ENCODE measurements around the gene MPHOSPH8.
"Not testable (repeated sequence)": the region's sequence is repeated elsewhere in the genome, so short reads cannot be mapped to it uniquely, and the experiment has no call there.

The MPHOSPH8 gene

DNA sequence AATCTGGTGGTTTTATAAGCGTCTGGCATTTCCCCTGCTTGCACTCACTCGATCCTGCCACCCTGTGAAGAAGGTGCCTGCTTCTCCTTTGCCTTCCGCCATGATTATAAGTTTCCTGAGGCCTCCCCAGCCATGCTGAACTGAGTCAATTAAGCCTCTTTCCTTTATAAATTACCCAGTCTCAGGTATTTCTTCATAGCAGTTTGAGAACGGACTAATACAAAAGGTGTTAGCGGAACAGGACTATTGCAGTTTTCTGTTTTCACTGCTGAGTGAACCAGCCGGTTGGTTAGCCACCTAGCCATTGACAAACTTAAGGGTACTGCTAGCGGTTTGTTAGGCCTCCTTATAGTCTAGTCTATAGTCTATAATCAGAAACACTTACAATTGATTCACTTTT lies 2.5 kb downstream of the MPHOSPH8 start:
- Histone ChIP-seq H3K4me1 (ENCODE audit: insufficient read depth, low read length) (peaks cover 19% of the 10 kb centered on the region), H3K4me3 (ENCODE audit: low read depth in 1 of 2, low read length in 2 of 2) (peak overlapping the region in 1 of 2 donors; percentile 93)
- not testable (repeated sequence) for H3K9ac ChIP-seq (ENCODE audit: low read length); H3K27ac ChIP-seq (ENCODE audit: low read depth, low read length); H3K36me3 ChIP-seq (ENCODE audit: insufficient read depth, low read length); H3K9me3 ChIP-seq (ENCODE audit: low read length); H3K27me3 ChIP-seq (ENCODE audit: control insufficient read depth in 1 of 2, insufficient read depth in 2 of 2, low read length in 2 of 2)

DNA sequence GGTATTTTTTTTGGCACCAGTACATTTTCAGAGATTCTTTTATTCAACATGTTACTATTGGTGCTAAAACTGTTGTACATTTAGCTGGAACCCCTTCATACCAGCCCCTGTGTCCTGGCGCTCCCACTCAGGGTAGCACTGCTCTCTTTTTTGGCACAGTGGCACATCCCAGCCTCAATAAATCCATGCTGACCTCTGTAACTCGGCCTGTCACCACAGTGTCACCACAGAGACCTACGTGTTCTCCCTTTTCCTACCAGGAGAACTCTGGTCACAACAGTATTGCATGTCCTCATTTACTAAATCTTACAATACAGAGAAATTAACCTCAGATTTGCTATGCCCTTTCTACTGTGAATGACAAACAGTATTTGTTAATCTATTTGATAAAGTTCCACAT lies 10.2 kb downstream of the MPHOSPH8 start:
- no peak overlapping the region for H3K9ac ChIP-seq (ENCODE audit: low read length)
- H3K4me3 ChIP-seq (ENCODE audit: low read depth in 1 of 2, low read length in 2 of 2), result no peak overlapping the region
- no peaks in the 10 kb centered on the region for H3K4me1 ChIP-seq (ENCODE audit: insufficient read depth, low read length)
- no peaks in the 10 kb centered on the region for H3K9me3 ChIP-seq (ENCODE audit: low read length)
- H3K36me3 ChIP-seq (ENCODE audit: insufficient read depth, low read length), result peaks cover 32% of the 10 kb centered on the region
- no peak overlapping the region for H3K27ac ChIP-seq (ENCODE audit: low read depth, low read length)
- H3K27me3 ChIP-seq (ENCODE audit: control insufficient read depth in 1 of 2, insufficient read depth in 2 of 2, low read length in 2 of 2), result no peaks in the 10 kb centered on the region

DNA sequence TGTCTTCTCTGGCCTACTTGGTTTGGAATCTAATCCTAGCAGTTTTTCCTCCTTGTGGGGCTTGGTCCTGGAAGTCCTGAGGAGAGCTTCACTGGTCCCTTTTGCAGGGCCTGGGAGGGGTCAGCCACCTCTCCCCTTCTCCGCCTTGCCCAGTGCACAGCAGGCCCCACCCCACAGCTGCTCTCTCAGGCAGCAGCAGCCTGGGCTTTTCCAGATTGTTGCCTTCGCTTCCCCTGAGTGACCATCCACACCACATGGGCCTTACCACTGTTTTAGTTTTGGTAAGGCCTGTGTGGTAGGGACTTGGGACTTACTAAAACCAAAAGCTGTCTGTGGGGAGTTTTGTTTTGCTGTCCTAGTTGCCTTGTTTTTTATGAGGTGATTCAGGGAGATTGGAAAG lies 11.5 kb downstream of the MPHOSPH8 start:
- no peak overlapping the region for H3K4me3 ChIP-seq (ENCODE audit: low read depth in 1 of 2, low read length in 2 of 2)
- H3K9me3 ChIP-seq (ENCODE audit: low read length), result no peaks in the 10 kb centered on the region
- peaks cover 45% of the 10 kb centered on the region for H3K36me3 ChIP-seq (ENCODE audit: insufficient read depth, low read length)
- H3K9ac ChIP-seq (ENCODE audit: low read length), result no peak overlapping the region
- no peak overlapping the region for H3K27ac ChIP-seq (ENCODE audit: low read depth, low read length)
- H3K4me1 ChIP-seq (ENCODE audit: insufficient read depth, low read length), result no peaks in the 10 kb centered on the region
- no peaks in the 10 kb centered on the region for H3K27me3 ChIP-seq (ENCODE audit: control insufficient read depth in 1 of 2, insufficient read depth in 2 of 2, low read length in 2 of 2)

DNA sequence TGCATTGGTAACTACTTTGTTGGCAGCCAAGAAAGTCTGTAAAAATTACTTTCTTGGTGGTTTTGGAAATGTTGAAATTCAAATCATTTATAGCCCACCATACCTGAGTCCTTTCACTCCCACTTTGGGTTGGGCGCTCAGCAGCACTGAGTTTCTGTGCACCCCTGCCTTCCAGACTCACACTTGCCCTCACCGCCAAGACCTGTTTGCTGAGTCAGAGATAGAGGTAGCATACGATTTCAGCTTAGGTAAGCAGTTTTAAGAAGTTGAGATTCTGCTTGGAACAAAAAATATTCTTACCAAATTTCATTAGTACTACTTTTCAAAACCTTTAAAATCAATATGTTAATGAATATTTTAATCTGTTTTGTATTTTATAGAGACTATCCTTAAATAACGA lies 12.6 kb downstream of the MPHOSPH8 start:
- no peaks in the 10 kb centered on the region for H3K27me3 ChIP-seq (ENCODE audit: control insufficient read depth in 1 of 2, insufficient read depth in 2 of 2, low read length in 2 of 2)
- H3K9me3 ChIP-seq (ENCODE audit: low read length), result no peaks in the 10 kb centered on the region
- H3K27ac ChIP-seq (ENCODE audit: low read depth, low read length), result no peak overlapping the region
- no peak overlapping the region for H3K4me3 ChIP-seq (ENCODE audit: low read depth in 1 of 2, low read length in 2 of 2)
- no peaks in the 10 kb centered on the region for H3K4me1 ChIP-seq (ENCODE audit: insufficient read depth, low read length)
- H3K9ac ChIP-seq (ENCODE audit: low read length), result no peak overlapping the region
- H3K36me3 ChIP-seq (ENCODE audit: insufficient read depth, low read length), result peaks cover 56% of the 10 kb centered on the region

DNA sequence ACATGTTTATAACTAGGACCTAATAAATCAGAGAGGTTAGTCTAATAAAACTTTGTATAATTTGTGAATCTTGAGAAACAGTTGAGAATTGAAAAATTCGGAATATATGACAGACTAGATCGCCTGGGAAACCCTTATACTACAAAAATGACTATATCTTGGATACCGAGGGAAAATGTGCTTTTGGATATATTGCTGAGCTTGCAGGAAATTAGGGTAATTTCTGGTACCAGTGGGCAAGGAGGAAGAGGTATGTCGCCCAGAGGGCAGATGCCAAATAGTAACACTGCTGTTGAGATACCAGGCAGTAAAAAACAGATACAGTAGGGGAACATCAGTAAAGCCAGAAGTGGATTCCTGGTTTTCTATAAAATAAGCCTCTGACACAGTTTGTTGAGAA lies 17.3 kb downstream of the MPHOSPH8 start:
- Histone ChIP-seq H3K4me3 (ENCODE audit: low read depth in 1 of 2, low read length in 2 of 2) (no peak overlapping the region), H3K4me1 (ENCODE audit: insufficient read depth, low read length) (no peaks in the 10 kb centered on the region), H3K27ac (ENCODE audit: low read depth, low read length) (no peak overlapping the region), H3K9ac (ENCODE audit: low read length) (no peak overlapping the region), H3K9me3 (ENCODE audit: low read length) (no peaks in the 10 kb centered on the region), H3K27me3 (ENCODE audit: control insufficient read depth in 1 of 2, insufficient read depth in 2 of 2, low read length in 2 of 2) (no peaks in the 10 kb centered on the region), H3K36me3 (ENCODE audit: insufficient read depth, low read length) (peaks cover 46% of the 10 kb centered on the region)

DNA sequence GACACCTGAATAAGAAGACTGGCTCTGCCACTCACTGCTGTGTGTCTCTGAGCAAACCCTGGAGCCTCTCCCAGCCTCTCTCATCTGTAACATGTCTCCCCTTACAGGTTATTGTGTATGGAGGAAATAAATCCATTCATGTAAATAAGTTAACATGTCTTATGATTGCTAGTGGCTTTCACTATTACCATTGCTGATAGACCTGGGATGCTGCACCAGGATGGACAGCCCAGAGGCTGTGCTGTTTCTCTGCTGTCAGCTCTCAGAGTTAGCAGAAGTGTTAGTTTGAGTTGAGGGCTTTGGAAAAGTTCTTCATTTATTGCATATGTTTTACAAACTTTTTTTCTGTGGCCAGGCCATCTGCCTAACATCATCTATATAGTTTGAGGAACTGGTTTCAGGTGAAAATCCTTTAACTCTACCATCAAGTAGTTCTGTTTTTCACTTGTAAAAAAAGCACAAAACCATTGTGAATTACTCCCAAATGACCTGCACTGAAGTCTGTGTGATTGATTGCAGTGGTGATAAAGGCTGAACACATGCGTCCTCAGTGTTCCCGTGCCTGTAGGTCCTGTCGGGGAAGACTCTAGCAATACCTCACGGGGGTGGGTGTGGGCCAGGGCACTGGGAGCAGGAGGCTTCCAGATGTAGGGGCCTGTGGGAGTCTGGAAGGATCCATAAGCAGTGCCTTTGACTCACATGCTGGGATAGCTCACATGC lies 24.6 kb downstream of the MPHOSPH8 start:
- H3K9ac ChIP-seq (ENCODE audit: low read length), result no peak overlapping the region
- H3K9me3 ChIP-seq (ENCODE audit: low read length), result no peaks in the 10 kb centered on the region
- no peaks in the 10 kb centered on the region for H3K27me3 ChIP-seq (ENCODE audit: control insufficient read depth in 1 of 2, insufficient read depth in 2 of 2, low read length in 2 of 2)
- no peak overlapping the region for H3K4me3 ChIP-seq (ENCODE audit: low read depth in 1 of 2, low read length in 2 of 2)
- H3K36me3 ChIP-seq (ENCODE audit: insufficient read depth, low read length), result peaks cover 58% of the 10 kb centered on the region
- H3K27ac ChIP-seq (ENCODE audit: low read depth, low read length), result no peak overlapping the region
- H3K4me1 ChIP-seq (ENCODE audit: insufficient read depth, low read length), result no peaks in the 10 kb centered on the region

DNA sequence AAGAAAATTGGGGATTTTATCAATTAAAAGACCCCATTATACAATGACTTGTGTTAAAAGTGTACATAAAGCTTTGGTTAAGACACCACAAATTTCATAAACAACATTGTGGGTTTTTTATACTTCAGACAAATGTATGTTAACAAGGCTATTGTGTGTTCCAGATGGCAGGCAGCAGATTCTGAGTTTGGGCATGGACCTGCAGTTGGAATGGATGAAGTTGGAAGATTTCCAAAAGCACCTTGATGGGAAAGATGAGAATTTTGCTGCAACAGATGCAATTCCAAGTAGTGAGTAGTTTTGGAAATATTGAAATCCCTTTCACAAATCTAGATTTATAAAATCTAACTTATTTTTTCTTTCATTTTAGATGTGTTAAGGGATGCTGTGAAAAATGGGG lies 25.4 kb downstream of the MPHOSPH8 start:
- no peaks in the 10 kb centered on the region for H3K27me3 ChIP-seq (ENCODE audit: control insufficient read depth in 1 of 2, insufficient read depth in 2 of 2, low read length in 2 of 2)
- H3K9me3 ChIP-seq (ENCODE audit: low read length), result no peaks in the 10 kb centered on the region
- no peak overlapping the region for H3K4me3 ChIP-seq (ENCODE audit: low read depth in 1 of 2, low read length in 2 of 2)
- no peak overlapping the region for H3K9ac ChIP-seq (ENCODE audit: low read length)
- no peaks in the 10 kb centered on the region for H3K4me1 ChIP-seq (ENCODE audit: insufficient read depth, low read length)
- H3K36me3 ChIP-seq (ENCODE audit: insufficient read depth, low read length), result peaks cover 63% of the 10 kb centered on the region
- H3K27ac ChIP-seq (ENCODE audit: low read depth, low read length), result no peak overlapping the region

DNA sequence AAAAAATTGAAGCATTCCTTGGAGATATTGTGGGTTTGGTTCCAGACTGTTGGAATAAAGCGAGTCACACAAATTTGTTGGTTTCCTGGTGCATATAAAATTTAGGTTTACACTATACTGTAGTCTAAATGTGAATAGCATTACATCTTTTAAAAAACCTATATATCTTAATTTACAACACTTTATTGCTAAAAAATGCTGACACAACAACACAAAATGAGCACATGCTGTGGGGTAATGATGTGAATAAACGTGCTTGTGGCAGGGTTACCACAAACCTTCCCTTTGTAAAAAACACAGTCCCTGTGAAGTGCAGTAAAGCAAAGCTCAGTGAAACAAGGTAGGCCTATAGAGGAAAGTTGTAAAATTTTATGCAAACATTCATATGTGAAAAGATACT lies 27.7 kb downstream of the MPHOSPH8 start:
- H3K9me3 ChIP-seq (ENCODE audit: low read length), result no peaks in the 10 kb centered on the region

DNA sequence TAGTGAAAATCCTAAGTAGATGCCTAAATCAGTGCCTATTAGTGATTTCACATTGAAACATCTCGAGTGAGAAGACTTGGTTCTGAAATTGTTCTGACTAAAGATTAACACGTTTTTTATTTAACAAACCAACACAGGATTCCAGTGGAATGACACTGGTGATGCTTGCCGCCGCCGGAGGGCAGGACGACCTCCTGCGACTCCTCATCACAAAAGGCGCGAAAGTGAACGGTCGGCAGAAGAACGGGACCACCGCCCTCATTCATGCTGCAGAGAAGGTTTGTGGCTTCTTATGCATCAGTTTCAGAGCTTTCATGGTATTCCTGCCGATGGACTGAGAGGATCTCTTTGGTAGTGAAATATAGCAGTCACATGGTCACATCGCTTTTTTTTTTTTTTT lies 28.1 kb downstream of the MPHOSPH8 start:
- Histone ChIP-seq H3K4me1 (ENCODE audit: insufficient read depth, low read length) (no peaks in the 10 kb centered on the region), H3K36me3 (ENCODE audit: insufficient read depth, low read length) (peaks cover 86% of the 10 kb centered on the region)

More for the DNA sequence above, 27.7 kb downstream of the MPHOSPH8 start:
- Histone ChIP-seq H3K9ac (ENCODE audit: low read length) (no peak overlapping the region), H3K4me1 (ENCODE audit: insufficient read depth, low read length) (no peaks in the 10 kb centered on the region), H3K27ac (ENCODE audit: low read depth, low read length) (no peak overlapping the region), H3K27me3 (ENCODE audit: control insufficient read depth in 1 of 2, insufficient read depth in 2 of 2, low read length in 2 of 2) (no peaks in the 10 kb centered on the region), H3K4me3 (ENCODE audit: low read depth in 1 of 2, low read length in 2 of 2) (no peak overlapping the region), H3K36me3 (ENCODE audit: insufficient read depth, low read length) (peaks cover 82% of the 10 kb centered on the region)

DNA sequence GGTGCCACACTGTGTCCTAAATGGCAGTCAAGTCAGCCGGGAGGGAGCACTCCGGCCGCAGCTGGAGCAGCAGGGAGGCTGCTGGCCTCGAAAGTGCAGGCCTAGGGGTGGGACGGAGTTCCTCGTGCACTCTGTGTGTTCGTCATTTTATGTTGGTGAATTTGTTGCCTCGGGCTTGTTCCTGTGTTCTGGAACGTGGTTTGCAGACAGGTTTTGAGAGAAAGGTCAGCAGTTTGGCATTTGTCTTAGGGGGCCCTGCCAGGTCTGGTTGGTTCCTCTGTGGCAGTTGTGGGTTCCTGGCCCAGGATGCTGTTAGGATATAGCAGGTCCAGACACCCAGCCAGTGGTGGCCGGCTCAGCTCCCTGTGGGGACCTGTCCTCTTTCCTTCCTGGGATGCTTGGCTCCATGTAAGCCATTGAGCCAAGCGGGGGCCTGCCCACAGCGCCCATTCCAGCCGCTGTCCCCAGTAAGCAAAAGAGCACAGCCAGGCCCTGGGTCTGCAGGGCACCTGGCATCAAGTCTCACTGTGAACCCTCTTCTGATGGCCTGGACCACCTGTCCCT lies 30.0 kb downstream of the MPHOSPH8 start:
- H3K36me3 ChIP-seq (ENCODE audit: insufficient read depth, low read length), result peaks cover 83% of the 10 kb centered on the region
- H3K9me3 ChIP-seq (ENCODE audit: low read length), result no peaks in the 10 kb centered on the region
- H3K4me3 ChIP-seq (ENCODE audit: low read depth in 1 of 2, low read length in 2 of 2), result no peak overlapping the region
- H3K27me3 ChIP-seq (ENCODE audit: control insufficient read depth in 1 of 2, insufficient read depth in 2 of 2, low read length in 2 of 2), result no peaks in the 10 kb centered on the region
- no peak overlapping the region for H3K27ac ChIP-seq (ENCODE audit: low read depth, low read length)
- H3K4me1 ChIP-seq (ENCODE audit: insufficient read depth, low read length), result no peaks in the 10 kb centered on the region
- no peak overlapping the region for H3K9ac ChIP-seq (ENCODE audit: low read length)

More for the DNA sequence above, 28.1 kb downstream of the MPHOSPH8 start:
- no peak overlapping the region for H3K4me3 ChIP-seq (ENCODE audit: low read depth in 1 of 2, low read length in 2 of 2)
- no peaks in the 10 kb centered on the region for H3K27me3 ChIP-seq (ENCODE audit: control insufficient read depth in 1 of 2, insufficient read depth in 2 of 2, low read length in 2 of 2)
- H3K9ac ChIP-seq (ENCODE audit: low read length), result no peak overlapping the region
- H3K9me3 ChIP-seq (ENCODE audit: low read length), result no peaks in the 10 kb centered on the region
- H3K27ac ChIP-seq (ENCODE audit: low read depth, low read length), result no peak overlapping the region

DNA sequence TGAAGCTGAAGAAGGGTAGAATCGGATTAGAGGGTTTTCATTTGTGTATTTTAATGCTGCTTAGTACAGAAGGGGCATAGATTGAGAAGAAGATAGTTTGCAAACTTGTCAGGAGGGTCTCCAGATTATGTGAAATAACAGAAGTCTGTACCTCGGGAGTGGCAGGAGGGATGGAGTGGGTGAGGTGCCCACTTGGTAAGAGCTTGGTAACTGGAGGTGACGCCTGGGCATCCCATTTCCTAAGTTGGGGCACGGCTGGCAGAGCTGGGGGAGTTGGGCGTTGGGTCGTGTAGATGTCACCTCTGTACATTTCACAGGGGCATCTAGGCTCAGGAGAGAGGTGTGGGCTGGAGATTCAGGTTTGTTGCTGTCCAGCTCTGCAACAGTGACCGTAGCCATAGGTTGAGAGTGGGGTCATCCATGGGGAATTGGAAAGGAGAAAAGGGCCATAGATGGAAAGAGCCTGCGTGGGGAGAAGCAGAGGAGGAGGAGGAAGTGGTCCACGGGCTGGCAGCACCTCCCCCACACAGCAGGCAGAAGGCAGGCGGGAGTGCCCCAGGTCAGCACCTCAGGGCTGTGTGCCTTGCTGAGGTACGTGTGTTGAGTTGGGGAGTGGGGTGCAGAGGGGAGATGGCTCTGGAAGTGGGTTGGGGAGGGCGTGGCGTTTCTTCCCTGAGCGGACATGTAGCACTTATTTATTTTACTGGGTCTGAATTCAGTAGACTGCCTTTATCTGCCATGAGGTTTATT lies 31.2 kb downstream of the MPHOSPH8 start:
- peaks cover 83% of the 10 kb centered on the region for H3K36me3 ChIP-seq (ENCODE audit: insufficient read depth, low read length)
- no peaks in the 10 kb centered on the region for H3K9me3 ChIP-seq (ENCODE audit: low read length)
- H3K4me1 ChIP-seq (ENCODE audit: insufficient read depth, low read length), result no peaks in the 10 kb centered on the region
- H3K27ac ChIP-seq (ENCODE audit: low read depth, low read length), result no peak overlapping the region
- no peaks in the 10 kb centered on the region for H3K27me3 ChIP-seq (ENCODE audit: control insufficient read depth in 1 of 2, insufficient read depth in 2 of 2, low read length in 2 of 2)
- no peak overlapping the region for H3K4me3 ChIP-seq (ENCODE audit: low read depth in 1 of 2, low read length in 2 of 2)
- no peak overlapping the region for H3K9ac ChIP-seq (ENCODE audit: low read length)
